ENCODE results near the gene KANSL1. TPM values are rescaled to one million over a fixed set of nuclear protein-coding genes. Genes with fewer than 3 reads are reported as not detected.

The KANSL1 gene
- total and polyA plus RNA-seq, 10 of the 15 experiments (the other 5 are each of a cell fraction or from before 2014, with no cell fraction given): 4.7 to 60.6 (median 28.0) TPM

GRCh38 chr17:46135126-46135812 lies 58.0 kb downstream of the KANSL1 start:
- SMC1A ChIA-PET (ENCODE audit: uncharacterized antibody, unreplicated experiment): interaction anchor here (0.7 to 8.9 kb wide), 10 partner anchors 11 to 64 kb away, joined by 3 to 109 read pairs (median 12); no protein-coding TSS in a partner anchor
- H3K27ac ChIP-seq (ENCODE audit: control insufficient read depth, insufficient read depth): no peak overlapping the region

More at GRCh38 chr17:46135126-46135812, 58.0 kb downstream of the KANSL1 start:
- Histone ChIP-seq H2AFZ (ENCODE audit: control insufficient read depth, low read depth, low read length) (no peak overlapping the region), H4K20me1 (ENCODE audit: control insufficient read depth, insufficient read depth) (peaks cover 11% of the 10 kb centered on the region; the same call in 1 of the 2 replicates), H3K4me1 (ENCODE audit: control insufficient read depth, insufficient read depth, low read length) (peaks cover 44% of the 10 kb centered on the region), H3K27me3 (replicated peaks in 1 of 2; ENCODE audit: control insufficient read depth in 2 of 2, insufficient read depth in 2 of 2, low read length in 1 of 2) (no peaks in the 10 kb centered on the region), H3K4me2 (ENCODE audit: control insufficient read depth, insufficient read depth) (no peak overlapping the region), H3K9me3 (replicated peaks; ENCODE audit: control insufficient read depth, insufficient read depth, low read length) (no peaks in the 10 kb centered on the region), H3K36me3 (ENCODE audit: control insufficient read depth in 2 of 2, insufficient read depth in 2 of 2, low read length in 1 of 2) (peaks cover 5% of the 10 kb centered on the region in 2 experiments; a peak in 3 of 4 replicates), H3K4me3 (no peak overlapping the region), H3K79me2 (ENCODE audit: control insufficient read depth, insufficient read depth, low read length) (peaks cover 99% of the 10 kb centered on the region), H3K9ac (ENCODE audit: control insufficient read depth, insufficient read depth, low read length) (no peak overlapping the region)
- ChIA-PET POLR2A (interaction anchor here (0.6 to 2.4 kb wide), 4 partner anchors 10 to 32 kb away, joined by 3 to 18 read pairs (median 5); no protein-coding TSS in a partner anchor), CTCF (interaction anchor here (0.9 to 1.6 kb wide), 5 partner anchors 8 to 52 kb away, joined by 3 to 5 read pairs (median 4); no protein-coding TSS in a partner anchor), RAD21 (ENCODE audit: unreplicated experiment) (interaction anchor here (0.8 to 1.8 kb wide), 4 partner anchors 11 to 52 kb away, joined by 3 to 5 read pairs (median 4); no protein-coding TSS in a partner anchor)
- DNase-seq (ENCODE audit: low read depth, low spot score) (no peak), ATAC-seq (no peak), FAIRE-seq (no peak)
- TF ChIP-seq E2F8 (IDR thresholded peaks at IDR 0.05; ENCODE audit: low read depth, partially characterized antibody): no peak
- no peak for TF ChIP-seq USF2 (IDR thresholded peaks at IDR 0.05; ENCODE audit: borderline replicate concordance, low read depth, low read length)
- no peak for TF ChIP-seq HSF1 (IDR thresholded peaks at IDR 0.05; ENCODE audit: low read depth, low read length)
- TF ChIP-seq NBN (IDR thresholded peaks at IDR 0.05): no peak
- TF ChIP-seq NRF1 (conservative IDR thresholded peaks at IDR 0.05; ENCODE audit: low read depth, low read length): no peak
- no peak for TF ChIP-seq JUNB (IDR thresholded peaks at IDR 0.05)
- no peak for TF ChIP-seq ZNF274 (IDR thresholded peaks at IDR 0.05; ENCODE audit: insufficient read depth, insufficient read length)
- no peak for TF ChIP-seq ZBTB11 (CRISPR knock-in tag; IDR thresholded peaks at IDR 0.05)
- TF ChIP-seq ETV6 (conservative IDR thresholded peaks at IDR 0.05 in 1 of 2, IDR thresholded peaks at IDR 0.05 in 1 of 2; ENCODE audit: borderline replicate concordance in 1 of 2, low read depth in 1 of 2): no peak
- TF ChIP-seq SMC3 (IDR thresholded peaks at IDR 0.05; ENCODE audit: borderline replicate concordance, low read length): no peak
- no peak for TF ChIP-seq HDAC6 (IDR thresholded peaks at IDR 0.05; ENCODE audit: unreplicated experiment)
- WGBS (ENCODE audit: insufficient coverage, insufficient replicate concordance, low lambda C conversion rate, missing lambda C conversion rate): 95% methylated on average over 3 of the region's 4 CpGs
- BruUV-seq (replicated peaks): no TSS peak
- in situ Hi-C loops (cut with MboI) (loop anchor here (25.0 kb wide), 1 partner anchor 548 kb away; no protein-coding TSS in a partner anchor), intact Hi-C loops (cut with micrococcal nuclease; ENCODE audit: unreplicated experiment) (no loop called here)
